HEK293T (cell line): ENCODE data around the gene RGS3.

Experiments used
- CTCF ChIA-PET: fragments of 350-600 bp; formaldehyde crosslinking; extraction: SDS; loops from one replicate; lab custom pipeline; 2021; ENCODE audit warnings: antibody characterized with exemption, inconsistent platforms; lab: Yijun Ruan, JAX
- POLR2A ChIA-PET: fragments of 350-600 bp; formaldehyde crosslinking; extraction: SDS; loops from one replicate; lab custom pipeline; 2020; ENCODE audit warnings: antibody characterized with exemption, inconsistent platforms; lab: Yijun Ruan, JAX
- DNase-seq: peaks from one replicate; pipeline ENCODE4 v3.0.0; 2012; ENCODE audit warnings: mixed read lengths; ENCODE audit errors: extremely low spot score
- ARNT ChIP-seq: fragments of 450-650 bp; IDR thresholded peaks from 2 replicates; pipeline ENCODE4 v1.6.1; 2017; ENCODE audit warnings: mild to moderate bottlenecking
- BHLHE40 ChIP-seq: fragments of 450-650 bp; IDR thresholded peaks from 2 replicates; pipeline ENCODE4 v1.6.1; 2016; ENCODE audit warnings: mild to moderate bottlenecking, moderate library complexity, borderline replicate concordance
- CTBP1 ChIP-seq: fragments of 450-650 bp; IDR thresholded peaks from 2 replicates; pipeline ENCODE4 v1.6.1; 2016; ENCODE audit warnings: borderline replicate concordance
- ELF4 ChIP-seq: fragments of 450-650 bp; IDR thresholded peaks from 2 replicates; pipeline ENCODE4 v1.6.1; 2017; ENCODE audit warnings: antibody characterized with exemption
- FOXA1 ChIP-seq: fragments of 450-650 bp; IDR thresholded peaks from 2 replicates; pipeline ENCODE4 v1.6.1; 2016; ENCODE audit warnings: mild to moderate bottlenecking
- FOXK2 ChIP-seq: fragments of 450-650 bp; IDR thresholded peaks from 2 replicates; pipeline ENCODE4 v1.6.1; 2016; ENCODE audit warnings: mild to moderate bottlenecking
- FOXM1 ChIP-seq: fragments of 450-650 bp; IDR thresholded peaks from 2 replicates; pipeline ENCODE4 v1.6.1; 2017; ENCODE audit warnings: mild to moderate bottlenecking, borderline replicate concordance
- HDGF ChIP-seq: fragments of 450-650 bp; IDR thresholded peaks from 2 replicates; pipeline ENCODE4 v1.6.1; 2017; ENCODE audit warnings: antibody characterized with exemption, borderline replicate concordance
- L3MBTL2 ChIP-seq: fragments of 450-650 bp; conservative IDR thresholded peaks from 2 replicates; pipeline ENCODE4 v1.6.1; 2016; ENCODE audit warnings: mild to moderate bottlenecking
- LEF1 ChIP-seq: fragments of 450-650 bp; IDR thresholded peaks from 2 replicates; pipeline ENCODE4 v1.6.1; 2017; ENCODE audit warnings: mild to moderate bottlenecking, borderline replicate concordance
- NFRKB ChIP-seq: fragments of 450-650 bp; IDR thresholded peaks from 2 replicates; pipeline ENCODE4 v1.6.1; 2016; ENCODE audit warnings: mild to moderate bottlenecking, moderate library complexity
- SP1 ChIP-seq: fragments of 450-650 bp; IDR thresholded peaks from 2 replicates; pipeline ENCODE4 v1.6.1; 2017
- SUZ12 ChIP-seq: fragments of 450-650 bp; IDR thresholded peaks from 2 replicates; pipeline ENCODE4 v1.6.1; 2016; ENCODE audit warnings: mild to moderate bottlenecking
- TARDBP ChIP-seq: fragments of 450-650 bp; IDR thresholded peaks from 2 replicates; pipeline ENCODE4 v1.6.1; 2016
- ZNF384 ChIP-seq: fragments of 450-650 bp; IDR thresholded peaks from 2 replicates; pipeline ENCODE4 v1.6.1; 2016
- TF ChIP-seq, protein P1 (sequence below): fragments of 450-650 bp; IDR thresholded peaks from 2 replicates; pipeline ENCODE4 v1.6.1; 2016

RGS3 gene

DNA sequence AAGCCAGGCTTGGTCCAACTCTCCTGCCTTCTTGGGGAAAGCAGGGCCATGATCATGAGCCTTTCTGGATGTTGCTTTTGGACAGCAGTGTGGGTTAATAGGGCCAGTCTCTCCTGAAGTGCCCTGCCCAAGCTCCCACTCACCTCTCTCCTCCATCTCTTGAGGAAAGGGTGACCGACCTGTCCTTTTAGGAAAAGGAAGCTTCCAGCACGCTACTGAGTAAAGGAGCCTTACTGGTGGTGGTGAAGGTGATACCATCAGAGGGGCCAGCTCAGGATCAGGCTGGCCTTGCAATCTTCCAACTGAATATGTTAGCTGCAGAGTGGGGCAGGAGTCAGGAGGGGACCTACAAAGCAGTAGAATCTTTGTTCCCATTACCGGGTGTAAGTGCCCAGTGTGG lies 2.2 kb upstream of the RGS3 start:
- CTCF ChIA-PET, result no interaction called here
- no peak for DNase-seq
- TF ChIP-seq, protein P1, sequence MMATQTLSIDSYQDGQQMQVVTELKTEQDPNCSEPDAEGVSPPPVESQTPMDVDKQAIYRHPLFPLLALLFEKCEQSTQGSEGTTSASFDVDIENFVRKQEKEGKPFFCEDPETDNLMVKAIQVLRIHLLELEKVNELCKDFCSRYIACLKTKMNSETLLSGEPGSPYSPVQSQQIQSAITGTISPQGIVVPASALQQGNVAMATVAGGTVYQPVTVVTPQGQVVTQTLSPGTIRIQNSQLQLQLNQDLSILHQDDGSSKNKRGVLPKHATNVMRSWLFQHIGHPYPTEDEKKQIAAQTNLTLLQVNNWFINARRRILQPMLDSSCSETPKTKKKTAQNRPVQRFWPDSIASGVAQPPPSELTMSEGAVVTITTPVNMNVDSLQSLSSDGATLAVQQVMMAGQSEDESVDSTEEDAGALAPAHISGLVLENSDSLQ, result no peak
- TF ChIP-seq BHLHE40, result no peak
- no peak for TF ChIP-seq ARNT
- no peak for TF ChIP-seq SUZ12
- TF ChIP-seq SP1, result no peak
- no peak for TF ChIP-seq ZNF384
- no peak for TF ChIP-seq FOXK2
- no peak for TF ChIP-seq CTBP1
- TF ChIP-seq L3MBTL2, result no peak
- TF ChIP-seq FOXM1, result no peak
- no peak for TF ChIP-seq TARDBP
- no peak for TF ChIP-seq ELF4
- no peak for TF ChIP-seq NFRKB
- TF ChIP-seq HDGF, result no peak
- no peak for TF ChIP-seq LEF1
- TF ChIP-seq FOXA1, result no peak
- POLR2A ChIA-PET, result no interaction called here

DNA sequence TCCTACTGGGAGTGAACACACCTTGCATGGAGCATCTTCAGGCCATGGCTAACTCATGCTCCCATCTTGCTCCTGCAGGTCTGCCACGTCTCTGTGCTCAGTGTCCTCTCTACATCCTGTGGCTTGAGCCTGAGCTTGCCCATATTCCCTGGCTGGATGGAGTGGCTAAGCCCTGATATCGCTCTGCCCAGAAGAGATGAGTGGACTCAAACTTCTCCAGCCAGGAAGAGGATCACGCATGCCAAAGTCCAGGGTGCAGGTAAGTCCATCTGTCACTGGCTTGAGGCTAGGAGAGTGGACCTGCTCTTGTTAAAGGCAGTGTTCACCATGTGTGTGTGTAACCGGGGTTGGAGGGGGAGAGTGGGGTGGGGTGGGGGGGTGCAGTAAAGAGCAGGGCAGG lies 1.6 kb upstream of the RGS3 start:
- TF ChIP-seq ARNT (no peak), ELF4 (no peak), L3MBTL2 (no peak), FOXK2 (no peak), ZNF384 (no peak), LEF1 (no peak), SP1 (no peak), SUZ12 (no peak)
- TF ChIP-seq, protein P1, result no peak
- CTCF ChIA-PET, result no interaction called here
- POLR2A ChIA-PET, result no interaction called here
- DNase-seq, result no peak

DNA sequence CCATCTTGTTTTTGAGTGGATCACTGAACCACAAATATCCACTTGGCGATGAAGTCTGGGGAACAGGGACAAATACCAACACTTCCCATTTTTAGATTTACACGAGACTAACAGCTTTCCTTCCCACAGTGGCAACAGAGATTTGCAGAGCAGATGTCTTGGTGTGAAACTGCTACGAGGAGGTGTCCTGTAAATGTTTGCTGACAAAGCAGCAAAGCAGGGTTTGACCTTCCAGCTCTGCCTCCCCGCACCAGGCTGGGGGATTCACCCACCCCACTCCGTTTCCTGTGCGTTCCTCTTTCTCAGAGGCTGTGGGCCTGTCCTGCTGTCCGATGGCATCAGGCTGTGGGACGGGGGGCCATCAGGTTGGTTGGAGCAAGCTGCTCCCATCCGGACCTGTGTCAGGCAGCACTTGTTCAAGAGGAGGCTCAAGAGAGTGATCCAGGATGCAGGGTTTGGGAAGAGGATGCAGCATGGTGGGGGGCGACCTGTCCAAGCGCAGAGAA lies 693 bp upstream of the RGS3 start:
- DNase-seq, result no peak
- ChIA-PET CTCF (no interaction called here), POLR2A (no interaction called here)
- TF ChIP-seq L3MBTL2 (no peak), ZNF384 (no peak)

DNA sequence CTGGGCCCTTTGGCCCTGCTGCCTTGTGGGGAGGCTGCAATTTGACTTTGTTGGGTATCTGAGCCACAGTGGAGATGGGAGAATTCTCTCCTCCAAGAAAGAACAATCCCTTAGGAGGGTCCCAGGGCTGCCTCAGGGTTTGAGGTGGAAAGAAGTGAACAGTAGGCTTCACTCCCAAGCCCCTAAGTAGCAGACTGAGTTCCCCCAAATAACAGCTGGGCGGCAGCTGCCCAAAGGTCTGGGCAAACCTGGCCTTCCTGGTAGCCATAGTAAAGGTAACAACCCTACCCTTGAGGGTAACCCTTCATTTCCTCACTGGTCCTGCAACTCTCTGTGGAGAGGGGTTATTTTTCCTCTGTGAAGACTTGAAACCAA lies 746 bp downstream of the RGS3 start:
- TF ChIP-seq L3MBTL2, result no peak
- no peak for TF ChIP-seq BHLHE40
- TF ChIP-seq LEF1, result no peak
- CTCF ChIA-PET, result no interaction called here
- no peak for DNase-seq
- POLR2A ChIA-PET, result interaction anchor here (1.2 kb wide), 1 partner anchor 9 kb away, joined by 3 read pairs; no protein-coding TSS in a partner anchor

DNA sequence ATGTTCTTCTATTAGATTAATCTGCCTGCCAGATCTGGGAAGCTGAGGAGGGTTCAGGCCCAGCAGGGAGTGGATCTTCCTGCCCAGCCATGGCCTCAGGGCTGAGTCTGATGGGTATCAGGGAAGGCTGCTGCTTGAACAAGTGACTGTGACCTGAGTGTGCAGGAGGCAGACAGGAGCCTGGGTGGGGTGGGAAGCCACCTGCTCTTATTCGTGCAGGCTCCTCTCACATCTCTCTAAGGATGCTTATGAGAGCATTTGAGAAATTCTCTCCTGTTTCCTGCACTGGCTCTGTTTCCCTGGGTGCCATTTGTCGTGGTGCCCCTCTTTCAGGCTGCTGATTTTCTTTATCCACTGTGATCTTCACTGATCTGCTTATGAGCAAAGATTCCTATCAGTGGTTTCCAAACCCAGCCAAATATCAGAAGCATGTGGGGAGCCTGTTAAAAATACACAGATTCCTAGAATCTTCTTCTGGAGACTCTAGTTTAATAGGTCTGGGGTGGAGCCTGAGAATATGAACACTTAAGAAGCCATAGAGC lies 2.1 kb downstream of the RGS3 start:
- DNase-seq, result no peak
- ChIA-PET CTCF (no interaction called here), POLR2A (no interaction called here)
- TF ChIP-seq ZNF384 (no peak), ARNT (no peak), NFRKB (no peak), FOXK2 (no peak), ELF4 (no peak), SP1 (no peak), FOXA1 (no peak), BHLHE40 (no peak)
- TF ChIP-seq, protein P1, result no peak

DNA sequence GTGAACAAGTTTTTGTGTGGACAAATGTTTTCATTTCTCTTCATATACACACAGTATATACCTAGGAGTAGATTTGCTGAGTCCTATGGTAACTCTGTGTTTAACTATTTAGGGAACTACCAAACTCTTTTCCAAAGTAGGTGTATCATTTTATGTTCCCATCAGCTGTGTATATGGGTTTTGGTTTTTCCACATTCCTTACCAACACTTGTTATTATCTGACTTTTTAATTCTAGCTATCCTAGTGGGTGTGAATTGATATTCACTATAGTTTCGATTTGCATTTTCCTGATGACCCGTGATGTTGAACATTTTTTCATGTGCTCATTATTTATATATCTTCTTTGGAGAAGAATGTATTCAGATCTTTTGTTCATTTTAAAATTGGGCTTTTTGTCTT lies 3.7 kb downstream of the RGS3 start:
- CTCF ChIA-PET, result no interaction called here
- no peak for DNase-seq
- TF ChIP-seq FOXA1 (no peak), FOXM1 (no peak), ARNT (no peak), ELF4 (no peak), CTBP1 (no peak), SUZ12 (no peak)
- TF ChIP-seq, protein P1, result no peak
- POLR2A ChIA-PET, result no interaction called here
